OCI-LY7 (cell line): Measurements from ENCODE around the gene ZWINT. TPM values are rescaled to one million over a fixed set of nuclear protein-coding genes. Genes with fewer than 3 reads are reported as not detected.

Source experiments
- BruUV-seq: library from RNA; stranded (reverse); fragments of 400-500 nt; replicated peaks from 2 replicates; lab custom pipeline; 2021; lab: Mats Ljungman, UMichigan
- CTCF ChIA-PET: fragments of 300-600 bp; sonication (Branson Sonifier 250); formaldehyde crosslinking; loops from one replicate; lab custom pipeline; 2022; ENCODE audit warnings: antibody characterized with exemption; ENCODE audit not compliant: unreplicated experiment; lab: Charles Lee
- POLR2A ChIA-PET: fragments of 300-600 bp; sonication (Branson Sonifier 250); formaldehyde crosslinking; loops from one replicate; lab custom pipeline; 2022; ENCODE audit warnings: antibody characterized with exemption; lab: Charles Lee
- DNase-seq: peaks from one replicate; pipeline ENCODE4 v3.0.0-alpha.2; 2015; ENCODE audit warnings: low spot score
- H2AFZ ChIP-seq: fragments of 200-600 bp; sonication (generic), shearing (Covaris generic); 2 replicates; pipeline ENCODE4 v1.6.1; 2014; ENCODE audit warnings: mild to moderate bottlenecking, antibody characterized with exemption, low read length, moderate library complexity
- H3K27ac ChIP-seq: fragments of 200-600 bp; sonication (generic); 2 replicates; pipeline ENCODE4 v1.5.1; 2014; ENCODE audit warnings: mixed run types, low read depth, mild to moderate bottlenecking, moderate library complexity, low read length, inconsistent platforms; ENCODE audit not compliant: poor library complexity, severe bottlenecking
- H3K36me3 ChIP-seq: fragments of 200-600 bp; sonication (generic); 2 replicates; pipeline ENCODE4 v1.6.1; 2014; ENCODE audit warnings: mild to moderate bottlenecking, antibody characterized with exemption, low read length, moderate library complexity, mixed read lengths; ENCODE audit not compliant: insufficient read depth
- H3K4me1 ChIP-seq: fragments of 200-600 bp; sonication (generic); 2 replicates; pipeline ENCODE4 v1.5.1; 2014; ENCODE audit warnings: mild to moderate bottlenecking, low read length; ENCODE audit not compliant: insufficient read depth, poor library complexity, severe bottlenecking
- H3K4me2 ChIP-seq: fragments of 200-600 bp; sonication (generic); 2 replicates; pipeline ENCODE4 v1.6.1; 2014; ENCODE audit warnings: mild to moderate bottlenecking, low read length
- H3K4me3 ChIP-seq: fragments of 200-600 bp; sonication (generic); 2 replicates; pipeline ENCODE4 v1.5.1; 2014; ENCODE audit warnings: mild to moderate bottlenecking, low read depth, low read length; ENCODE audit not compliant: poor library complexity, severe bottlenecking
- H3K79me2 ChIP-seq: fragments of 200-600 bp; sonication (generic); 2 replicates; pipeline ENCODE4 v1.6.1; 2016; ENCODE audit warnings: low read depth, mild to moderate bottlenecking, low read length, moderate library complexity, mixed read lengths; ENCODE audit not compliant: insufficient read depth
- H3K9me2 ChIP-seq: fragments of 200-600 bp; sonication (generic); 2 replicates; pipeline ENCODE4 v1.6.1; 2016; ENCODE audit warnings: mild to moderate bottlenecking, low read length, mixed read lengths; ENCODE audit not compliant: insufficient read depth
- H3K9me3 ChIP-seq: fragments of 200-600 bp; sonication (generic); 2 replicates; pipeline ENCODE4 v1.6.1; 2014; ENCODE audit warnings: mild to moderate bottlenecking, mixed run types, low read length, mixed read lengths
- H4K20me1 ChIP-seq: fragments of 200-600 bp; sonication (generic); 2 replicates; pipeline ENCODE4 v1.6.1; 2014; ENCODE audit warnings: mild to moderate bottlenecking, antibody characterized with exemption, low read length, moderate library complexity, mixed read lengths; ENCODE audit not compliant: insufficient read depth
- CTCF ChIP-seq: fragments of 200-600 bp; sonication (generic); conservative IDR thresholded peaks from 2 replicates; pipeline ENCODE4 v1.5.1; 2014; ENCODE audit warnings: mild to moderate bottlenecking, antibody characterized with exemption, low read length, moderate library complexity, mixed read lengths
- EZH2phosphoT487 ChIP-seq: fragments of 200-600 bp; sonication (generic); IDR thresholded peaks from 2 replicates; pipeline ENCODE4 v1.6.1; 2018; ENCODE audit warnings: low read depth, borderline replicate concordance, mild to moderate bottlenecking, mixed run types, antibody characterized with exemption, low read length, moderate library complexity, mixed read lengths
- intact Hi-C: fragments of 100-400 bp; cut with micrococcal nuclease; formaldehyde crosslinking; loops from one replicate; pipeline ENCODE4 v1.10.0; 2022; ENCODE audit not compliant: unreplicated experiment
- total RNA-seq, 2 experiments: library from RNA; depleted of rRNA in 1 of 2; stranded (reverse); fragments of >200 nt in 1 of 2; shearing (Covaris generic) in 1 of 2; gene quantifications; 2 replicates each; pipeline ENCODE4 v1.2.3, GENCODE V29; 2014 to 2022

The ZWINT gene
- total RNA-seq, 2 experiments from 2014 or later = 115 to 220 TPM

- no peaks in the 10 kb centered on the region for H3K36me3 ChIP-seq
- no peaks in the 10 kb centered on the region for H4K20me1 ChIP-seq
- POLR2A ChIA-PET = no interaction called here
- no peaks in the 10 kb centered on the region for H3K79me2 ChIP-seq
- TF ChIP-seq EZH2phosphoT487 (no peak), CTCF (no peak)
- intact Hi-C loops = no loop called here
- no peak overlapping the region for H3K4me2 ChIP-seq
- no peaks in the 10 kb centered on the region for H3K9me2 ChIP-seq
- BruUV-seq = no TSS peak
- no peaks in the 10 kb centered on the region for H3K9me3 ChIP-seq
- no peak overlapping the region for H3K4me3 ChIP-seq
- no peak overlapping the region for H3K27ac ChIP-seq
- CTCF ChIA-PET = no interaction called here
- no peaks in the 10 kb centered on the region for H3K4me1 ChIP-seq
- H2AFZ ChIP-seq = no peak overlapping the region
- no peak for DNase-seq
Measured at GRCh38 chr10:56316603-56317002, 44.5 kb downstream of the ZWINT start.
